ENCODE results near the gene PDF. TPM values are rescaled to one million over a fixed set of nuclear protein-coding genes. Genes with fewer than 3 reads are reported as not detected.
A peak's percentile ranks its signal among the peaks of the same experiment; 100 is the strongest.

The PDF gene, protein sequence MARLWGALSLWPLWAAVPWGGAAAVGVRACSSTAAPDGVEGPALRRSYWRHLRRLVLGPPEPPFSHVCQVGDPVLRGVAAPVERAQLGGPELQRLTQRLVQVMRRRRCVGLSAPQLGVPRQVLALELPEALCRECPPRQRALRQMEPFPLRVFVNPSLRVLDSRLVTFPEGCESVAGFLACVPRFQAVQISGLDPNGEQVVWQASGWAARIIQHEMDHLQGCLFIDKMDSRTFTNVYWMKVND
- total RNA-seq, result 8.8 TPM
- long read RNA-seq, transcript PDF-201 (2 exons, 1,158 nt), result major isoform, 16 of 16 reads
- long read RNA-seq, partial matches to known transcripts, result 0 of 16 reads
- long read RNA-seq, other reads (novel, unspliced or antisense), result 0 of 16 reads

DNA sequence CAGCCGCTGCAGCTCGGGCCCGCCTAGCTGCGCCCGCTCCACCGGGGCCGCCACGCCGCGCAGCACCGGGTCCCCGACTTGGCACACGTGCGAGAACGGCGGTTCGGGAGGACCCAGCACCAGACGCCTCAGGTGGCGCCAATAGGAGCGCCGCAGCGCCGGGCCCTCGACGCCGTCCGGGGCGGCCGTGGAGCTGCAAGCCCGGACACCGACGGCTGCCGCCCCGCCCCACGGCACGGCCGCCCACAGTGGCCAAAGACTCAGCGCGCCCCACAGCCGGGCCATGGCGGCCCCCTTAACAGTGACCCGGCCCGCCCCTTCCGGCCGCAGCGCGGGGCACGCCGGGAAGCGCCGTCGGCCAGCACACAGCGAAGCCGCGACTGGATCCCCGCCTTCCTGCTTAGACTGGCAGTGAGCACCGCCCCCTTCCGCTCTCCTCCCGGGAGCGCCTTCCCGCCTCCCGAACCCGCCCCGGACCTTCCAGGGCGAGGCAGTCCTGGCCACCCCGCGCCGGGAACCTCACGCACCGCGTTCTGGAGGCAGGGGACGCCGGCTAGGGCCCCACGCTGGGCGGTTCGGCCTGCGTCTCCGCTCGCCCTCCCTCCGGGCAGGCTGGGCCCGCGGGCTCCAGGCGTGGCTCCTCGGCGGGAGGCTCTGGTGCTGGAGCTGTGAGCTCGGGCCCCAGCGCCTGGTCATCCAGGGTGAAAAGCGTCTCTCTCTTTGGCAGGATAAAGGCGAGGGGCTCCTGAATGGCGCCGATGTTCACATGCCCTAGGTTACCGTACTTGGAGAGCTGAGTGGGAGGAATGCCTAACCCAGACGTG is at the start of gene PDF:
Gene PDF (minus strand): TSS at position 303 of the 824 bp plus-strand sequence. CDS start 18 bp downstream, at position 285.
- no peaks in the 10 kb centered on the region for H3K27me3 ChIP-seq
- ATAC-seq (peak; percentile 98), DNase-seq (peak; percentile 97)
- peak within 1 kb of the TSS; percentile 91 for H3K27ac ChIP-seq
- TF ChIP-seq, protein P1, sequence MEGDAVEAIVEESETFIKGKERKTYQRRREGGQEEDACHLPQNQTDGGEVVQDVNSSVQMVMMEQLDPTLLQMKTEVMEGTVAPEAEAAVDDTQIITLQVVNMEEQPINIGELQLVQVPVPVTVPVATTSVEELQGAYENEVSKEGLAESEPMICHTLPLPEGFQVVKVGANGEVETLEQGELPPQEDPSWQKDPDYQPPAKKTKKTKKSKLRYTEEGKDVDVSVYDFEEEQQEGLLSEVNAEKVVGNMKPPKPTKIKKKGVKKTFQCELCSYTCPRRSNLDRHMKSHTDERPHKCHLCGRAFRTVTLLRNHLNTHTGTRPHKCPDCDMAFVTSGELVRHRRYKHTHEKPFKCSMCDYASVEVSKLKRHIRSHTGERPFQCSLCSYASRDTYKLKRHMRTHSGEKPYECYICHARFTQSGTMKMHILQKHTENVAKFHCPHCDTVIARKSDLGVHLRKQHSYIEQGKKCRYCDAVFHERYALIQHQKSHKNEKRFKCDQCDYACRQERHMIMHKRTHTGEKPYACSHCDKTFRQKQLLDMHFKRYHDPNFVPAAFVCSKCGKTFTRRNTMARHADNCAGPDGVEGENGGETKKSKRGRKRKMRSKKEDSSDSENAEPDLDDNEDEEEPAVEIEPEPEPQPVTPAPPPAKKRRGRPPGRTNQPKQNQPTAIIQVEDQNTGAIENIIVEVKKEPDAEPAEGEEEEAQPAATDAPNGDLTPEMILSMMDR (IDR thresholded peaks at IDR 0.05), result no peak
- intact Hi-C loops (cut with DNase I), result no loop called here
- H3K36me3 ChIP-seq, result peaks cover 70% of the 10 kb centered on the region
- H3K9me3 ChIP-seq, result no peaks in the 10 kb centered on the region
- H3K4me3 ChIP-seq, result peak within 1 kb of the TSS; percentile 85
- peaks cover 27% of the 10 kb centered on the region for H3K4me1 ChIP-seq

DNA sequence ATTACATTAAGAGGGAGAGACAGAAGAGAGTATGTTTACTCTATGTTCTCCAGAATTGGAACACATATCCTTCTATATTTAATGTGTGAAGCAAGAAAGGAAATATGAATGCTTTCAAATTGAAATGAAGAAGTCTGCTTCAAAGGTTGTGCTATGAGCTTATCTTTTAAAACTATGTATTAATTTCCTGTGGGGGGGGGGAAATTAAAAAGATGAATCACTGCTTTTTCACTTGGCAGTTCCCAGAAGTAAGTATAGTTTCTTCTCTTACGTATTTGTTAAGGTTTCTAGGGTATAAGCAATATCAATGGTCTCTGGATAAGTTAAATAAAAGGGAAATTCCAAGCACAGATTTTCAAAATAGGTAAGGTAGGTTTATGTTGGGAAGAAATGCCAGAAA is 48.4 kb upstream of the PDF start:
- H3K4me3 ChIP-seq, result no peak overlapping the region
- no peak for DNase-seq
- peaks cover 65% of the 10 kb centered on the region for H3K36me3 ChIP-seq
- H3K27ac ChIP-seq, result no peak overlapping the region
- TF ChIP-seq, protein P1 (IDR thresholded peaks at IDR 0.05), result no peak
- H3K4me1 ChIP-seq, result no peaks in the 10 kb centered on the region
- no peak for ATAC-seq
- intact Hi-C loops (cut with DNase I), result no loop called here
- H3K27me3 ChIP-seq, result no peaks in the 10 kb centered on the region
- H3K9me3 ChIP-seq, result no peaks in the 10 kb centered on the region

DNA sequence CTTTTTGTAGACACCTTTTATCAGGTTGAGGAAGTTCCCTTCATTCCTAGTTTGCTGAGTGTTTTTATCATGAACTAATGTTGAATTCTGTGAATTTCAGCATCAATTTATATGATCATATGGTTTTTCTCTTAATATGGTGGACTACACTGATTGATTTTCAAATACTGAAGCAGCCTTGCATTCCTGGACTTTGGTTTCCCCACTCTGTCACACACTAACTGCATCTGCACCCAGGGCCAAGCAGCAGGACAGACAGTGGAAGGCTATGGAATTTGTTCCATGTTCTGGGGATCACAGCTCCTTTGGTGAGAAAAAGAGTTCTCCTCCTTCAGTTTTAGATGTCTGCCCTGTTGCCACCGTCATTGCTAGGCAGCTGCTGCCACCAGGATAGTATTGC is 47.6 kb upstream of the PDF start:
- Histone ChIP-seq H3K4me1 (no peaks in the 10 kb centered on the region), H3K9me3 (no peaks in the 10 kb centered on the region), H3K27ac (no peak overlapping the region), H3K4me3 (no peak overlapping the region), H3K36me3 (peaks cover 63% of the 10 kb centered on the region), H3K27me3 (no peaks in the 10 kb centered on the region)
- DNase-seq (no peak), ATAC-seq (no peak)
- TF ChIP-seq, protein P1 (IDR thresholded peaks at IDR 0.05), result no peak
- intact Hi-C loops (cut with DNase I), result no loop called here

DNA sequence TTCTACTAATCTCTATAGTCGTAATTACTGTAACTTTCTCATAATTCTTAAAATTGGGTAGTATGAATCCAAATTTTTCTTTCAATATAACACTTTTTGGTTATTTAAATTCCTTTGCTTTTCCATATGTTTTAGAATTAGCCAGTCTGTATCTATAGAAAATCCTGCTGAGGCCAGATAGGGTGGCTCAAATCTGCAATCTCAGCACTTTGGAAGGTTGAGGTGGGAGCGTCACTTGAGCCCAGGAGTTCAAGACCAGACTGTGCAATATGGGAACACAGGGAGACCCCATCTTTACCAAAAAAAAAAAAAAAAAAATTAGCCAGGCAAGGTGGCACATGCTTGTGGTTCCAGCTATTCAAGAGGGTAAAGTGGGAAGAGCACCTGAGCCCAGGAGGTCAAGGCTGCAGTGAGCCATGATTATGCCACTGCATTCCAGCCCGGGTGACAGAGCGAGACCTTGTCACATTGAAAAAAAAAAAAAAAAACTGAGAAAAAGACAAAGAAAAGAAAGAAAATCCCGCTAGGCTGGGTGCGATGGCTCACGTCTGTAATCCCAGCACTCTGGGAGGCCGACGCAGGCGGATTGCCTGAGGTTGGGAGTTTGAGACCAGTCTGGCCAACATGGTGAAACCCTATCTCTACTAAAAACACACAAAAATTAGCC is 46.1 kb upstream of the PDF start:
- ATAC-seq, result no peak
- intact Hi-C loops (cut with DNase I), result no loop called here
- H3K36me3 ChIP-seq, result peaks cover 63% of the 10 kb centered on the region

DNA sequence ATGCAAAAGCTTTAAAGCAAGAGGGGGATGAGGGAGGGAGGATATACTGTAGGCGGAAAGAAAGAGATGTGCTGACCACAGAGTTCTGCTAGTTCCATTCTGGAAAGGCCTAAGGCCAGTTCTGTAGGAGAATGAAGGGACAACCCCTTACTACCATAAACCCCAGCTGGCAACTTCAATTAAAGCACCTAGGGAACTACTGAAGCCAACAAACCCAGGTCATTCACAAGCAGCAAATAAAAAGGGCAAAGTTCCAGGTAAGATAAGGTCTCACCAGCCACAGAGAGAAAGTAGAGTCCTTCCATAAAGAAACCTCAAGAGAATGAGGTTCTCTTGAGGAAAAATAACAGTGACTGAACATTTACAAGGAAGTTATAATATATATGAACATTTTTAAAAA is 42.6 kb upstream of the PDF start:
- TF ChIP-seq, protein P1 (IDR thresholded peaks at IDR 0.05), result no peak
- Histone ChIP-seq H3K9me3 (no peaks in the 10 kb centered on the region), H3K36me3 (peaks cover 62% of the 10 kb centered on the region), H3K27ac (no peak overlapping the region), H3K4me3 (no peak overlapping the region), H3K27me3 (no peaks in the 10 kb centered on the region), H3K4me1 (no peaks in the 10 kb centered on the region)
- intact Hi-C loops (cut with DNase I), result no loop called here
- ATAC-seq (no peak), DNase-seq (no peak)

More for the DNA sequence above, 46.1 kb upstream of the PDF start:
- Histone ChIP-seq H3K27me3 (no peaks in the 10 kb centered on the region), H3K4me1 (no peaks in the 10 kb centered on the region), H3K9me3 (no peaks in the 10 kb centered on the region), H3K4me3 (no peak overlapping the region), H3K27ac (no peak overlapping the region)
- TF ChIP-seq, protein P1 (IDR thresholded peaks at IDR 0.05), result no peak
- DNase-seq, result no peak
